Measurements from ENCODE around the gene NAMPT.

- TF ChIP-seq CTCF (IDR thresholded peaks at IDR 0.05; ENCODE audit: low read length) (no peak), EZH2 (IDR thresholded peaks at IDR 0.05; ENCODE audit: borderline replicate concordance, low read length) (no peak)
These were observed 29.5 kb downstream of the NAMPT start for GRCh38 chr7:106255246-106255645.
